WTC11 (cell line): Measurements from ENCODE around the gene ZNF565. TPM values are rescaled to one million over a fixed set of nuclear protein-coding genes. Genes with fewer than 3 reads are reported as not detected.

Experiments
- ATAC-seq: fragments of 200-7000 bp; cut with Tn5 transposase; 2 replicates; pipeline ENCODE4 v1.10.0; 2021; ENCODE audit warnings: mild to moderate bottlenecking, moderate library complexity
- CTCF ChIA-PET: fragments of 300-600 bp; sonication (Branson Sonifier 250); formaldehyde crosslinking; loops from one replicate; lab custom pipeline; 2021; ENCODE audit warnings: antibody characterized with exemption; lab: Charles Lee
- POLR2A ChIA-PET: fragments of 350-600 bp; sonication (Branson Sonifier 250); formaldehyde crosslinking; loops from one replicate; lab custom pipeline; 2021; ENCODE audit warnings: antibody characterized with exemption; lab: Charles Lee
- DNase-seq: peaks from one replicate; pipeline ENCODE4 v3.0.0; 2021; ENCODE audit warnings: low spot score
- H3K27ac Mint-ChIP-seq: 2 replicates; pipeline ENCODE4 v1.8.0; 2021; ENCODE audit warnings: mixed read lengths
- H3K27me3 Mint-ChIP-seq: 2 replicates; pipeline ENCODE4 v1.8.0; 2021; ENCODE audit warnings: low read depth, mild to moderate bottlenecking, moderate library complexity, mixed read lengths
- H3K36me3 Mint-ChIP-seq: 2 replicates; pipeline ENCODE4 v1.8.0; 2021; ENCODE audit warnings: mixed read lengths
- H3K4me1 Mint-ChIP-seq: 2 replicates; pipeline ENCODE4 v1.8.0; 2022; ENCODE audit warnings: mixed read lengths
- H3K4me3 Mint-ChIP-seq: 2 replicates; pipeline ENCODE4 v1.8.0; 2021; ENCODE audit warnings: mild to moderate bottlenecking, moderate library complexity, mixed read lengths
- H3K9me3 Mint-ChIP-seq: 2 replicates; pipeline ENCODE4 v1.8.0; 2021; ENCODE audit warnings: mixed read lengths
- ARID4B ChIP-seq: sonication (generic); formaldehyde crosslinking; IDR thresholded peaks from 2 replicates; pipeline ENCODE4 v1.8.0; 2023; ENCODE audit warnings: missing genetic modification reagents, mild to moderate bottlenecking, borderline replicate concordance
- CBFB ChIP-seq: sonication (generic); formaldehyde crosslinking; IDR thresholded peaks from 2 replicates; pipeline ENCODE4 v1.8.1; 2022; ENCODE audit warnings: mild to moderate bottlenecking, low read depth, missing genetic modification reagents
- CDX4 ChIP-seq: fragments of 250-450 bp; sonication (Bioruptor Pico); IDR thresholded peaks from 2 replicates; pipeline ENCODE4 v1.9.0; 2021; ENCODE audit warnings: moderate library complexity, mild to moderate bottlenecking, inconsistent platforms, borderline replicate concordance
- CREB1 ChIP-seq: sonication (generic); formaldehyde crosslinking; IDR thresholded peaks from 2 replicates; pipeline ENCODE4 v1.8.0; 2023; ENCODE audit warnings: mild to moderate bottlenecking, missing genetic modification reagents
- GABPB1 ChIP-seq: sonication (generic); formaldehyde crosslinking; IDR thresholded peaks from 2 replicates; pipeline ENCODE4 v1.8.1; 2023; ENCODE audit warnings: mild to moderate bottlenecking, missing genetic modification reagents
- GTF2I ChIP-seq: fragments of 250-450 bp; sonication (Bioruptor Pico); conservative IDR thresholded peaks from 2 replicates; pipeline ENCODE4 v1.4.0; 2021; ENCODE audit warnings: mild to moderate bottlenecking
- JUN ChIP-seq: sonication (generic); formaldehyde crosslinking; IDR thresholded peaks from 2 replicates; pipeline ENCODE4 v1.8.0; 2023; ENCODE audit warnings: mild to moderate bottlenecking, missing genetic modification reagents
- KAT7 ChIP-seq: sonication (generic); formaldehyde crosslinking; IDR thresholded peaks from 2 replicates; pipeline ENCODE4 v1.8.1; 2023; ENCODE audit warnings: missing genetic modification reagents, mild to moderate bottlenecking, borderline replicate concordance
- MYBL2 ChIP-seq: sonication (generic); formaldehyde crosslinking; IDR thresholded peaks from 2 replicates; pipeline ENCODE4 v1.8.1; 2023; ENCODE audit warnings: mild to moderate bottlenecking, moderate library complexity, missing genetic modification reagents
- NFYB ChIP-seq: sonication (generic); formaldehyde crosslinking; conservative IDR thresholded peaks from 2 replicates; pipeline ENCODE4 v1.8.0; 2022; ENCODE audit warnings: low read depth, missing genetic modification reagents
- TEAD4 ChIP-seq: sonication (generic); formaldehyde crosslinking; IDR thresholded peaks from 2 replicates; pipeline ENCODE4 v1.8.0; 2022; ENCODE audit warnings: mild to moderate bottlenecking, missing genetic modification reagents
- ZBTB21 ChIP-seq: sonication (generic); formaldehyde crosslinking; IDR thresholded peaks from 2 replicates; pipeline ENCODE4 v1.8.1; 2023; ENCODE audit warnings: mild to moderate bottlenecking, missing genetic modification reagents, borderline replicate concordance
- ZNF138 ChIP-seq: sonication (generic); formaldehyde crosslinking; conservative IDR thresholded peaks from 2 replicates; pipeline ENCODE4 v1.8.1; 2022; ENCODE audit warnings: mild to moderate bottlenecking, moderate library complexity, missing genetic modification reagents
- ZNF219 ChIP-seq: sonication (generic); formaldehyde crosslinking; IDR thresholded peaks from 2 replicates; pipeline ENCODE4 v1.8.0; 2023; ENCODE audit warnings: missing genetic modification reagents, mild to moderate bottlenecking, borderline replicate concordance
- ZNF263 ChIP-seq: sonication (generic); formaldehyde crosslinking; IDR thresholded peaks from 2 replicates; pipeline ENCODE4 v1.8.1; 2022; ENCODE audit warnings: low read depth, mild to moderate bottlenecking, moderate library complexity, missing genetic modification reagents
- ZNF671 ChIP-seq: fragments of 250-450 bp; sonication (Bioruptor Pico); IDR thresholded peaks from 2 replicates; pipeline ENCODE4 v1.8.0; 2021; ENCODE audit warnings: mild to moderate bottlenecking
- total RNA-seq: library from RNA; stranded (reverse); gene quantifications from 3 replicates; pipeline ENCODE4 v1.2.3, GENCODE V29; 2021
- TF ChIP-seq, protein P1 (sequence below): sonication (generic); formaldehyde crosslinking; IDR thresholded peaks from 2 replicates; pipeline ENCODE4 v1.8.0; 2022; ENCODE audit warnings: mild to moderate bottlenecking, missing genetic modification reagents
- TF ChIP-seq, protein P2 (sequence below): sonication (generic); formaldehyde crosslinking; IDR thresholded peaks from 2 replicates; pipeline ENCODE4 v1.8.1; 2023; ENCODE audit warnings: mild to moderate bottlenecking, missing genetic modification reagents, moderate library complexity
- TF ChIP-seq, protein P3 (sequence below): fragments of 250-450 bp; sonication (Bioruptor Pico); IDR thresholded peaks from 2 replicates; pipeline ENCODE4 v1.9.0; 2021; ENCODE audit warnings: mild to moderate bottlenecking, borderline replicate concordance

Gene ZNF565
- total RNA-seq, 1 experiment from 2014 or later: 3.0 TPM

DNA sequence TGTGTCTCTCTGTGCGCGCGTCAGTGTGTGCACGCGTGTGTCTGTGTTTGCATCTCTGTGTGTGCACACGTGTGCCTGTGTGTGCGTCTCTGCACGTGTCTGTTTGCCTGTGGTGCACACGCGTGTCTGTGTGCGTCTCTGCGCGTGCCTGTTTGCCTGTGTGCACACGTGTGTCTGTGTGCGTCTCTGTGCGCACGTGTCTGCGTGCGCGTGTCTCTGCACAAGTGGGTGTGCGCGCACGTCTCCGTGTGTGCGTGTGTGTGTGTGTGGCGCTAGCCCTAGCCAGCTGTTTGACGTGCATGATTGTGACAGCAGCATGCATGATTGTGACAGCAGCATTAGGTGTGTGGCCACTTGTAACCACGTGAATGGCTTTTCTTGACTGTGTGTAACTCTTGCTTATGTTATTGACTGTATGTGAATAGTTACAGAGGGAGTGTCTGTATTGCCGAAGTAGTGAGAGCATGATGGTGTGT, 31.6 kb upstream of the ZNF565 start:
- Mint-ChIP-seq H3K27ac (no peak overlapping the region), H3K27me3 (peaks cover 4% of the 10 kb centered on the region; the same call in 1 of the 2 replicates), H3K4me3 (peak overlapping the region; percentile 72), H3K36me3 (no peaks in the 10 kb centered on the region), H3K4me1 (peaks cover 26% of the 10 kb centered on the region), H3K9me3 (no peaks in the 10 kb centered on the region)
- CTCF ChIA-PET: interaction anchor here (0.9 to 1.3 kb wide), 2 partner anchors 9 to 31 kb away, joined by 3 to 13 read pairs; partner anchors contain the start of genes ZNF146 and ZNF565
- no peak for ATAC-seq
- TF ChIP-seq ZBTB21 (CRISPR knock-in tag): 0 out of 2 replicates have a peak, but pooled peaks have one; percentile 43
- TF ChIP-seq ZNF263 (CRISPR knock-in tag): no peak
- TF ChIP-seq, protein P1, sequence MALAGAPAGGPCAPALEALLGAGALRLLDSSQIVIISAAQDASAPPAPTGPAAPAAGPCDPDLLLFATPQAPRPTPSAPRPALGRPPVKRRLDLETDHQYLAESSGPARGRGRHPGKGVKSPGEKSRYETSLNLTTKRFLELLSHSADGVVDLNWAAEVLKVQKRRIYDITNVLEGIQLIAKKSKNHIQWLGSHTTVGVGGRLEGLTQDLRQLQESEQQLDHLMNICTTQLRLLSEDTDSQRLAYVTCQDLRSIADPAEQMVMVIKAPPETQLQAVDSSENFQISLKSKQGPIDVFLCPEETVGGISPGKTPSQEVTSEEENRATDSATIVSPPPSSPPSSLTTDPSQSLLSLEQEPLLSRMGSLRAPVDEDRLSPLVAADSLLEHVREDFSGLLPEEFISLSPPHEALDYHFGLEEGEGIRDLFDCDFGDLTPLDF: no peak
- TF ChIP-seq MYBL2: no peak
- TF ChIP-seq, protein P2, sequence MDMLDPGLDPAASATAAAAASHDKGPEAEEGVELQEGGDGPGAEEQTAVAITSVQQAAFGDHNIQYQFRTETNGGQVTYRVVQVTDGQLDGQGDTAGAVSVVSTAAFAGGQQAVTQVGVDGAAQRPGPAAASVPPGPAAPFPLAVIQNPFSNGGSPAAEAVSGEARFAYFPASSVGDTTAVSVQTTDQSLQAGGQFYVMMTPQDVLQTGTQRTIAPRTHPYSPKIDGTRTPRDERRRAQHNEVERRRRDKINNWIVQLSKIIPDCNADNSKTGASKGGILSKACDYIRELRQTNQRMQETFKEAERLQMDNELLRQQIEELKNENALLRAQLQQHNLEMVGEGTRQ (CRISPR knock-in tag): no peak
- TF ChIP-seq ZNF671 (CRISPR knock-in tag): no peak
- TF ChIP-seq, protein P3, sequence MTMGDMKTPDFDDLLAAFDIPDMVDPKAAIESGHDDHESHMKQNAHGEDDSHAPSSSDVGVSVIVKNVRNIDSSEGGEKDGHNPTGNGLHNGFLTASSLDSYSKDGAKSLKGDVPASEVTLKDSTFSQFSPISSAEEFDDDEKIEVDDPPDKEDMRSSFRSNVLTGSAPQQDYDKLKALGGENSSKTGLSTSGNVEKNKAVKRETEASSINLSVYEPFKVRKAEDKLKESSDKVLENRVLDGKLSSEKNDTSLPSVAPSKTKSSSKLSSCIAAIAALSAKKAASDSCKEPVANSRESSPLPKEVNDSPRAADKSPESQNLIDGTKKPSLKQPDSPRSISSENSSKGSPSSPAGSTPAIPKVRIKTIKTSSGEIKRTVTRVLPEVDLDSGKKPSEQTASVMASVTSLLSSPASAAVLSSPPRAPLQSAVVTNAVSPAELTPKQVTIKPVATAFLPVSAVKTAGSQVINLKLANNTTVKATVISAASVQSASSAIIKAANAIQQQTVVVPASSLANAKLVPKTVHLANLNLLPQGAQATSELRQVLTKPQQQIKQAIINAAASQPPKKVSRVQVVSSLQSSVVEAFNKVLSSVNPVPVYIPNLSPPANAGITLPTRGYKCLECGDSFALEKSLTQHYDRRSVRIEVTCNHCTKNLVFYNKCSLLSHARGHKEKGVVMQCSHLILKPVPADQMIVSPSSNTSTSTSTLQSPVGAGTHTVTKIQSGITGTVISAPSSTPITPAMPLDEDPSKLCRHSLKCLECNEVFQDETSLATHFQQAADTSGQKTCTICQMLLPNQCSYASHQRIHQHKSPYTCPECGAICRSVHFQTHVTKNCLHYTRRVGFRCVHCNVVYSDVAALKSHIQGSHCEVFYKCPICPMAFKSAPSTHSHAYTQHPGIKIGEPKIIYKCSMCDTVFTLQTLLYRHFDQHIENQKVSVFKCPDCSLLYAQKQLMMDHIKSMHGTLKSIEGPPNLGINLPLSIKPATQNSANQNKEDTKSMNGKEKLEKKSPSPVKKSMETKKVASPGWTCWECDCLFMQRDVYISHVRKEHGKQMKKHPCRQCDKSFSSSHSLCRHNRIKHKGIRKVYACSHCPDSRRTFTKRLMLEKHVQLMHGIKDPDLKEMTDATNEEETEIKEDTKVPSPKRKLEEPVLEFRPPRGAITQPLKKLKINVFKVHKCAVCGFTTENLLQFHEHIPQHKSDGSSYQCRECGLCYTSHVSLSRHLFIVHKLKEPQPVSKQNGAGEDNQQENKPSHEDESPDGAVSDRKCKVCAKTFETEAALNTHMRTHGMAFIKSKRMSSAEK (CRISPR knock-in tag): no peak
- no peak for TF ChIP-seq NFYB (CRISPR knock-in tag)
- TF ChIP-seq, all 79 proteins: peak for 1
- POLR2A ChIA-PET: interaction anchor here (1.6 kb wide), 1 partner anchor 32 kb away, joined by 8 read pairs; the partner anchor contains the start of genes ZNF146 and ZNF565
- DNase-seq: no peak

- Mint-ChIP-seq H3K27me3 (peaks cover 4% of the 10 kb centered on the region; the same call in 1 of the 2 replicates), H3K27ac (peak overlapping the region; percentile 86), H3K4me1 (peaks cover 26% of the 10 kb centered on the region), H3K9me3 (no peaks in the 10 kb centered on the region), H3K36me3 (no peaks in the 10 kb centered on the region), H3K4me3 (peak overlapping the region; percentile 72)
- CTCF ChIA-PET: interaction anchor here (0.9 to 1.6 kb wide), 7 partner anchors 9 to 248 kb away, joined by 3 to 13 read pairs (median 5); partner anchors contain the start of genes ZNF146, ZNF565 and ZNF566
- DNase-seq (peak; percentile 85), ATAC-seq (peak; percentile 87)
- POLR2A ChIA-PET: interaction anchor here (1.0 to 1.6 kb wide), 3 partner anchors 31 to 134 kb away, joined by 3 to 8 read pairs (median 3); partner anchors contain the start of genes ZFP14, ZNF146 and ZNF565
- TF ChIP-seq, protein P2 (CRISPR knock-in tag): no peak
- TF ChIP-seq ARID4B: no peak
- no peak for TF ChIP-seq CREB1 (CRISPR knock-in tag)
- TF ChIP-seq ZNF138: no peak
- no peak for TF ChIP-seq CDX4 (CRISPR knock-in tag)
- TF ChIP-seq MYBL2: no peak
- TF ChIP-seq GTF2I: no peak
- no peak for TF ChIP-seq CBFB (CRISPR knock-in tag)
- no peak for TF ChIP-seq KAT7
- no peak for TF ChIP-seq JUN (CRISPR knock-in tag)
- no peak for TF ChIP-seq GABPB1 (CRISPR knock-in tag)
- TF ChIP-seq TEAD4 (CRISPR knock-in tag): no peak
- no peak for TF ChIP-seq ZNF219 (CRISPR knock-in tag)
Measured at GRCh38 chr19:36245210-36246005, 30.9 kb upstream of the ZNF565 start.
